Fibroblast of skin of back (primary cell): ENCODE measurements around the gene SOCS7.
"Not testable (repeated sequence)": the region's sequence is repeated elsewhere in the genome, so short reads cannot be mapped to it uniquely, and the experiment has no call there.

Experiments used
- DNase-seq: peaks from one replicate; pipeline ENCODE4 v3.0.0-alpha.2; 2013

SOCS7 gene

GRCh38 chr17:38421871-38422827 is 70.5 kb downstream of the SOCS7 start:
- DNase-seq: no peak

- no peak for DNase-seq
These were observed 72.8 kb downstream of the SOCS7 start for GRCh38 chr17:38424297-38424972.

GRCh38 chr17:38425031-38425430 is 73.4 kb downstream of the SOCS7 start:
- no peak for DNase-seq

- DNase-seq: peak; percentile 43
These were observed 74.1 kb downstream of the SOCS7 start for GRCh38 chr17:38425744-38426143.

- no peak for DNase-seq
These were observed 74.8 kb downstream of the SOCS7 start for GRCh38 chr17:38426441-38426840.

- DNase-seq: no peak
These were observed 75.7 kb downstream of the SOCS7 start for GRCh38 chr17:38427160-38427949.

- peak; percentile 74 for DNase-seq
These were observed 76.5 kb downstream of the SOCS7 start, which contains the start of gene ARHGAP23 for GRCh38 chr17:38428112-38428642. Gene ARHGAP23 (plus strand): TSS chr17:38428464. CDS start chr17:38428486, 22 bp downstream.

- peak; percentile 65 for DNase-seq
These were observed 77.2 kb downstream of the SOCS7 start for GRCh38 chr17:38428643-38429371.

GRCh38 chr17:38429476-38430100 is 77.9 kb downstream of the SOCS7 start:
- DNase-seq: no peak

GRCh38 chr17:38430316-38430715 is 78.7 kb downstream of the SOCS7 start:
- no peak for DNase-seq

GRCh38 chr17:38430822-38431221 is 79.2 kb downstream of the SOCS7 start:
- no peak for DNase-seq

- no peak for DNase-seq
These were observed 79.9 kb downstream of the SOCS7 start for GRCh38 chr17:38431346-38432145.

- DNase-seq: no peak
These were observed 82.6 kb downstream of the SOCS7 start for GRCh38 chr17:38434178-38434665.

- DNase-seq: no peak
These were observed 84.2 kb downstream of the SOCS7 start for GRCh38 chr17:38435795-38436194.

- DNase-seq: no peak
These were observed 84.7 kb downstream of the SOCS7 start for GRCh38 chr17:38436386-38436785.

GRCh38 chr17:38437313-38437712 is 85.7 kb downstream of the SOCS7 start:
- not testable (repeated sequence) for DNase-seq

GRCh38 chr17:38439436-38439835 is 87.8 kb downstream of the SOCS7 start:
- no peak for DNase-seq

- DNase-seq: no peak
These were observed 89.2 kb downstream of the SOCS7 start for GRCh38 chr17:38440614-38441397.

GRCh38 chr17:38441429-38442061 is 89.9 kb downstream of the SOCS7 start:
- DNase-seq: no peak
